Measurements from ENCODE around the gene KCTD7. TPM values are rescaled to one million over a fixed set of nuclear protein-coding genes. Genes with fewer than 3 reads are reported as not detected.

Gene KCTD7
- polyA plus RNA-seq (2011; rRNA removed): 10.3 and 11.7 TPM in 2 replicates
- polyA plus RNA-seq (2012; cell fraction: cytosol; rRNA removed): 8.3 and 9.9 TPM in 2 replicates
- polyA plus RNA-seq (2012; cell fraction: nucleus; rRNA removed): 16.1 and 16.9 TPM in 2 replicates
- polyA plus RNA-seq (2017; fragmentation: RNase III; extraction: RNeasy Plus Mini Kit Qiagen cat#74134 plus additional on column Dnase treatment): 7.4 to 9.7 TPM (median 8.1 TPM) in 3 replicates
- 14.8 and 17.3 TPM in 2 replicates for polyA minus RNA-seq (2011; rRNA and poly(A)+ RNA removed)

DNA sequence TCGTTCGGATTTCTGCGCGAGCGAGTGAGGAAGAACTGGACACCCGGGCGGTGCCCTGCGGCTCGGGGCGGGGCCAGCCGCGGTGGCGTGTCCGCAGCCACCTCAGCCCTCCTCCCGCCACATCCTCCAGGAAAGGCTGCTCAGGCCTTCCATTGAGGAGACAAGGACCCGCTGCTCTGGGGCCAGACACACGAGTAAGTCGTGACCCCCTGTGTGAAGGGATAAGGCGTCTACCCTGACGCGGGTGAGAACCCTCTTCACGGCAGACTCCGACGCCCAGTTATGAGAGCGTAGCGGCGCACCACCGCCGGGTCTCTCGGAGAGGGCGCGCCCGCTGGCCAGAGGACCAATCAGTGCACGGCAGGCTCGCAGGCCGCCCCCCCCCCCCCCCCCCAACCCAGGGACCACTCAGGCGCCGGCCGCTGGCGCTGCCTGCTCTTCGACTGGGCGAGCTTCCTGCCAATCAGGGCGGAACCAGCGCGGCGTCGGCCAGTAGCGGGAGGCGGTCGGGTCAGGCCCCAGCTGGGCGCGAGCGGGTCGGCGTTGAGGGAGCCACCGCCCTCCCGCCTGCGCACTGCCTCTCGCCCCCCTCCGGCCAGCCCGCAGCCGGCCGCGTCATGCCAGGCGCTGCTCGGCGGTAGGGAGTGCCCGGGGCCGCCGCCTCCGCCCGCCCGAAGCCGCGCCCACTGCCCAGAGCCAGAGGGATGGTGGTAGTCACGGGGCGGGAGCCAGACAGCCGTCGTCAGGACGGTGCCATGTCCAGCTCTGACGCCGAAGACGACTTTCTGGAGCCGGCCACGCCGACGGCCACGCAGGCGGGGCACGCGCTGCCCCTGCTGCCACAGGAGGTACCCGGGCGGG, at the start of gene KCTD7:
Gene KCTD7, plus strand, starts transcription at position 521 of the 861 bp plus-strand sequence. Its CDS starts 184 bp downstream, at position 705.
- DNase-seq (ENCODE audit: low read depth in 1 of 2, low spot score in 1 of 2) (peak; percentile 96), FAIRE-seq (no peak), ATAC-seq (peak; percentile 95 to 96)
- Histone ChIP-seq H3K27ac (peak within 1 kb of the TSS; percentile 99 to 100), H3K4me1 (peaks cover 9% of the 10 kb centered on the region; the same call in 2 of the 3 replicates), H3K4me3 (peak within 1 kb of the TSS; percentile 98), H3K4me2 (peak within 1 kb of the TSS; percentile 90), H3K9me3 (no peaks in the 10 kb centered on the region)
- ChIA-PET POLR2A (interaction anchor here (0.5 to 2.1 kb wide), 23 partner anchors 10 to 416 kb away, joined by 3 to 21 read pairs (median 5); partner anchors contain the start of genes RABGEF1 and TMEM248), CTCF (interaction anchor here (0.6 to 1.5 kb wide), 2 partner anchors 15 to 100 kb away, joined by 3 read pairs; no protein-coding TSS in a partner anchor)
- 1% methylated on average over 38 of the region's 93 CpGs for WGBS (ENCODE audit: missing lambda C conversion rate)
- TF ChIP-seq HOXA7 (CRISPR knock-in tag; IDR thresholded peaks at IDR 0.05) (peak; percentile 49; the same call in 1 of the 2 replicates), ZC3H11A (IDR thresholded peaks at IDR 0.05) (no peak), SREBF2 (IDR thresholded peaks at IDR 0.05) (no peak), GATA3 (IDR thresholded peaks at IDR 0.05; ENCODE audit: borderline replicate concordance) (no peak), HOXB13 (CRISPR knock-in tag; IDR thresholded peaks at IDR 0.05; ENCODE audit: low read depth) (no peak), CHD2 (IDR thresholded peaks at IDR 0.05; ENCODE audit: low read length, partially characterized antibody) (no peak), MAFK (IDR thresholded peaks at IDR 0.05; ENCODE audit: partially characterized antibody) (no peak), EHMT2 (IDR thresholded peaks at IDR 0.05; ENCODE audit: low read depth) (no peak), RNF2 (IDR thresholded peaks at IDR 0.05; ENCODE audit: borderline replicate concordance, low read depth) (no peak), CBX2 (IDR thresholded peaks at IDR 0.05; ENCODE audit: borderline replicate concordance, low read depth) (no peak), ESRRA (IDR thresholded peaks at IDR 0.05; ENCODE audit: borderline replicate concordance, low read length) (no peak), POLR2A (IDR thresholded peaks at IDR 0.05; ENCODE audit: low read length) (peak; percentile 98), RFX5 (IDR thresholded peaks at IDR 0.05) (no peak), ZNF302 (CRISPR knock-in tag; IDR thresholded peaks at IDR 0.05) (no peak), NR3C1 (IDR thresholded peaks at IDR 0.05) (no peak), FOXS1 (CRISPR knock-in tag; IDR thresholded peaks at IDR 0.05) (no peak), RAD21 (conservative IDR thresholded peaks at IDR 0.05 in 1 of 2, IDR thresholded peaks at IDR 0.05 in 1 of 2) (peak in 1 of 2 experiments; percentile 21; a peak in 1 of 5 replicates)
- TF ChIP-seq, protein P1, sequence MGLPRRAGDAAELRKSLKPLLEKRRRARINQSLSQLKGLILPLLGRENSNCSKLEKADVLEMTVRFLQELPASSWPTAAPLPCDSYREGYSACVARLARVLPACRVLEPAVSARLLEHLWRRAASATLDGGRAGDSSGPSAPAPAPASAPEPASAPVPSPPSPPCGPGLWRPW (IDR thresholded peaks at IDR 0.05): no peak
- TF ChIP-seq, protein P2, sequence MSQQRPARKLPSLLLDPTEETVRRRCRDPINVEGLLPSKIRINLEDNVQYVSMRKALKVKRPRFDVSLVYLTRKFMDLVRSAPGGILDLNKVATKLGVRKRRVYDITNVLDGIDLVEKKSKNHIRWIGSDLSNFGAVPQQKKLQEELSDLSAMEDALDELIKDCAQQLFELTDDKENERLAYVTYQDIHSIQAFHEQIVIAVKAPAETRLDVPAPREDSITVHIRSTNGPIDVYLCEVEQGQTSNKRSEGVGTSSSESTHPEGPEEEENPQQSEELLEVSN (IDR thresholded peaks at IDR 0.05; ENCODE audit: borderline replicate concordance, low read depth): peak; percentile 27; the same call in 1 of the 2 replicates
- TF ChIP-seq, protein P3, sequence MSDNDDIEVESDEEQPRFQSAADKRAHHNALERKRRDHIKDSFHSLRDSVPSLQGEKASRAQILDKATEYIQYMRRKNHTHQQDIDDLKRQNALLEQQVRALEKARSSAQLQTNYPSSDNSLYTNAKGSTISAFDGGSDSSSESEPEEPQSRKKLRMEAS (IDR thresholded peaks at IDR 0.05): peak; percentile 49
- TF ChIP-seq, protein P4, sequence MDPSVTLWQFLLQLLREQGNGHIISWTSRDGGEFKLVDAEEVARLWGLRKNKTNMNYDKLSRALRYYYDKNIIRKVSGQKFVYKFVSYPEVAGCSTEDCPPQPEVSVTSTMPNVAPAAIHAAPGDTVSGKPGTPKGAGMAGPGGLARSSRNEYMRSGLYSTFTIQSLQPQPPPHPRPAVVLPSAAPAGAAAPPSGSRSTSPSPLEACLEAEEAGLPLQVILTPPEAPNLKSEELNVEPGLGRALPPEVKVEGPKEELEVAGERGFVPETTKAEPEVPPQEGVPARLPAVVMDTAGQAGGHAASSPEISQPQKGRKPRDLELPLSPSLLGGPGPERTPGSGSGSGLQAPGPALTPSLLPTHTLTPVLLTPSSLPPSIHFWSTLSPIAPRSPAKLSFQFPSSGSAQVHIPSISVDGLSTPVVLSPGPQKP (IDR thresholded peaks at IDR 0.05; ENCODE audit: low read depth, low read length): no peak
- TF ChIP-seq, protein P5, sequence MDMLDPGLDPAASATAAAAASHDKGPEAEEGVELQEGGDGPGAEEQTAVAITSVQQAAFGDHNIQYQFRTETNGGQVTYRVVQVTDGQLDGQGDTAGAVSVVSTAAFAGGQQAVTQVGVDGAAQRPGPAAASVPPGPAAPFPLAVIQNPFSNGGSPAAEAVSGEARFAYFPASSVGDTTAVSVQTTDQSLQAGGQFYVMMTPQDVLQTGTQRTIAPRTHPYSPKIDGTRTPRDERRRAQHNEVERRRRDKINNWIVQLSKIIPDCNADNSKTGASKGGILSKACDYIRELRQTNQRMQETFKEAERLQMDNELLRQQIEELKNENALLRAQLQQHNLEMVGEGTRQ (IDR thresholded peaks at IDR 0.05): no peak
- TF ChIP-seq, protein P6, sequence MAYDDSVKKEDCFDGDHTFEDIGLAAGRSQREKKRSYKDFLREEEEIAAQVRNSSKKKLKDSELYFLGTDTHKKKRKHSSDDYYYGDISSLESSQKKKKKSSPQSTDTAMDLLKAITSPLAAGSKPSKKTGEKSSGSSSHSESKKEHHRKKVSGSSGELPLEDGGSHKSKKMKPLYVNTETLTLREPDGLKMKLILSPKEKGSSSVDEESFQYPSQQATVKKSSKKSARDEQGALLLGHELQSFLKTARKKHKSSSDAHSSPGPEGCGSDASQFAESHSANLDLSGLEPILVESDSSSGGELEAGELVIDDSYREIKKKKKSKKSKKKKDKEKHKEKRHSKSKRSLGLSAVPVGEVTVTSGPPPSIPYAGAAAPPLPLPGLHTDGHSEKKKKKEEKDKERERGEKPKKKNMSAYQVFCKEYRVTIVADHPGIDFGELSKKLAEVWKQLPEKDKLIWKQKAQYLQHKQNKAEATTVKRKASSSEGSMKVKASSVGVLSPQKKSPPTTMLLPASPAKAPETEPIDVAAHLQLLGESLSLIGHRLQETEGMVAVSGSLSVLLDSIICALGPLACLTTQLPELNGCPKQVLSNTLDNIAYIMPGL (CRISPR knock-in tag; IDR thresholded peaks at IDR 0.05; ENCODE audit: borderline replicate concordance): no peak
- TF ChIP-seq, protein P7, sequence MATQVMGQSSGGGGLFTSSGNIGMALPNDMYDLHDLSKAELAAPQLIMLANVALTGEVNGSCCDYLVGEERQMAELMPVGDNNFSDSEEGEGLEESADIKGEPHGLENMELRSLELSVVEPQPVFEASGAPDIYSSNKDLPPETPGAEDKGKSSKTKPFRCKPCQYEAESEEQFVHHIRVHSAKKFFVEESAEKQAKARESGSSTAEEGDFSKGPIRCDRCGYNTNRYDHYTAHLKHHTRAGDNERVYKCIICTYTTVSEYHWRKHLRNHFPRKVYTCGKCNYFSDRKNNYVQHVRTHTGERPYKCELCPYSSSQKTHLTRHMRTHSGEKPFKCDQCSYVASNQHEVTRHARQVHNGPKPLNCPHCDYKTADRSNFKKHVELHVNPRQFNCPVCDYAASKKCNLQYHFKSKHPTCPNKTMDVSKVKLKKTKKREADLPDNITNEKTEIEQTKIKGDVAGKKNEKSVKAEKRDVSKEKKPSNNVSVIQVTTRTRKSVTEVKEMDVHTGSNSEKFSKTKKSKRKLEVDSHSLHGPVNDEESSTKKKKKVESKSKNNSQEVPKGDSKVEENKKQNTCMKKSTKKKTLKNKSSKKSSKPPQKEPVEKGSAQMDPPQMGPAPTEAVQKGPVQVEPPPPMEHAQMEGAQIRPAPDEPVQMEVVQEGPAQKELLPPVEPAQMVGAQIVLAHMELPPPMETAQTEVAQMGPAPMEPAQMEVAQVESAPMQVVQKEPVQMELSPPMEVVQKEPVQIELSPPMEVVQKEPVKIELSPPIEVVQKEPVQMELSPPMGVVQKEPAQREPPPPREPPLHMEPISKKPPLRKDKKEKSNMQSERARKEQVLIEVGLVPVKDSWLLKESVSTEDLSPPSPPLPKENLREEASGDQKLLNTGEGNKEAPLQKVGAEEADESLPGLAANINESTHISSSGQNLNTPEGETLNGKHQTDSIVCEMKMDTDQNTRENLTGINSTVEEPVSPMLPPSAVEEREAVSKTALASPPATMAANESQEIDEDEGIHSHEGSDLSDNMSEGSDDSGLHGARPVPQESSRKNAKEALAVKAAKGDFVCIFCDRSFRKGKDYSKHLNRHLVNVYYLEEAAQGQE (IDR thresholded peaks at IDR 0.05): no peak; the same call in 1 of the 2 replicates
- TF ChIP-seq, protein P8, sequence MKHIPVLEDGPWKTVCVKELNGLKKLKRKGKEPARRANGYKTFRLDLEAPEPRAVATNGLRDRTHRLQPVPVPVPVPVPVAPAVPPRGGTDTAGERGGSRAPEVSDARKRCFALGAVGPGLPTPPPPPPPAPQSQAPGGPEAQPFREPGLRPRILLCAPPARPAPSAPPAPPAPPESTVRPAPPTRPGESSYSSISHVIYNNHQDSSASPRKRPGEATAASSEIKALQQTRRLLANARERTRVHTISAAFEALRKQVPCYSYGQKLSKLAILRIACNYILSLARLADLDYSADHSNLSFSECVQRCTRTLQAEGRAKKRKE (CRISPR knock-in tag; IDR thresholded peaks at IDR 0.05; ENCODE audit: low read depth): no peak
- TF ChIP-seq, protein P9, sequence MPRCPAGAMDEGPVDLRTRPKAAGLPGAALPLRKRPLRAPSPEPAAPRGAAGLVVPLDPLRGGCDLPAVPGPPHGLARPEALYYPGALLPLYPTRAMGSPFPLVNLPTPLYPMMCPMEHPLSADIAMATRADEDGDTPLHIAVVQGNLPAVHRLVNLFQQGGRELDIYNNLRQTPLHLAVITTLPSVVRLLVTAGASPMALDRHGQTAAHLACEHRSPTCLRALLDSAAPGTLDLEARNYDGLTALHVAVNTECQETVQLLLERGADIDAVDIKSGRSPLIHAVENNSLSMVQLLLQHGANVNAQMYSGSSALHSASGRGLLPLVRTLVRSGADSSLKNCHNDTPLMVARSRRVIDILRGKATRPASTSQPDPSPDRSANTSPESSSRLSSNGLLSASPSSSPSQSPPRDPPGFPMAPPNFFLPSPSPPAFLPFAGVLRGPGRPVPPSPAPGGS (IDR thresholded peaks at IDR 0.05): peak; percentile 71; the same call in 2 of the 3 replicates
